WERI-Rb-1 (cell line): ENCODE measurements around the gene PCNX1.
"Not testable (repeated sequence)": the region's sequence is repeated elsewhere in the genome, so short reads cannot be mapped to it uniquely, and the experiment has no call there.

Source experiments
- DNase-seq: peaks from one replicate; pipeline ENCODE4 v3.0.0-alpha.2; 2020
- H3K27ac ChIP-seq: fragments of 250-450 bp; sonication (Bioruptor Pico); 2 replicates; pipeline ENCODE4 v1.5.1; 2020; ENCODE audit warnings: mild to moderate bottlenecking, moderate library complexity
- H3K27me3 ChIP-seq: fragments of 250-450 bp; sonication (Bioruptor Pico); 2 replicates; pipeline ENCODE4 v1.5.1; 2021; ENCODE audit warnings: mild to moderate bottlenecking, low read depth, moderate library complexity; ENCODE audit not compliant: insufficient read depth, severe bottlenecking
- H3K36me3 ChIP-seq: fragments of 250-450 bp; sonication (Bioruptor Pico); 2 replicates; pipeline ENCODE4 v1.5.1; 2020; ENCODE audit warnings: mild to moderate bottlenecking, moderate library complexity
- H3K4me3 ChIP-seq: 2 replicates; pipeline ENCODE4 v1.5.1; 2011; ENCODE audit warnings: low read depth, mild to moderate bottlenecking, control low read depth, low read length
- H3K9me3 ChIP-seq: fragments of 250-450 bp; sonication (Bioruptor Pico); 2 replicates; pipeline ENCODE4 v1.5.1; 2021; ENCODE audit warnings: mild to moderate bottlenecking, moderate library complexity; ENCODE audit not compliant: severe bottlenecking
- CTCF ChIP-seq: IDR thresholded peaks from 2 replicates; pipeline ENCODE4 v1.5.1; 2011; ENCODE audit warnings: low read depth, mild to moderate bottlenecking, control low read depth, inconsistent platforms, low read length

PCNX1 gene

DNA sequence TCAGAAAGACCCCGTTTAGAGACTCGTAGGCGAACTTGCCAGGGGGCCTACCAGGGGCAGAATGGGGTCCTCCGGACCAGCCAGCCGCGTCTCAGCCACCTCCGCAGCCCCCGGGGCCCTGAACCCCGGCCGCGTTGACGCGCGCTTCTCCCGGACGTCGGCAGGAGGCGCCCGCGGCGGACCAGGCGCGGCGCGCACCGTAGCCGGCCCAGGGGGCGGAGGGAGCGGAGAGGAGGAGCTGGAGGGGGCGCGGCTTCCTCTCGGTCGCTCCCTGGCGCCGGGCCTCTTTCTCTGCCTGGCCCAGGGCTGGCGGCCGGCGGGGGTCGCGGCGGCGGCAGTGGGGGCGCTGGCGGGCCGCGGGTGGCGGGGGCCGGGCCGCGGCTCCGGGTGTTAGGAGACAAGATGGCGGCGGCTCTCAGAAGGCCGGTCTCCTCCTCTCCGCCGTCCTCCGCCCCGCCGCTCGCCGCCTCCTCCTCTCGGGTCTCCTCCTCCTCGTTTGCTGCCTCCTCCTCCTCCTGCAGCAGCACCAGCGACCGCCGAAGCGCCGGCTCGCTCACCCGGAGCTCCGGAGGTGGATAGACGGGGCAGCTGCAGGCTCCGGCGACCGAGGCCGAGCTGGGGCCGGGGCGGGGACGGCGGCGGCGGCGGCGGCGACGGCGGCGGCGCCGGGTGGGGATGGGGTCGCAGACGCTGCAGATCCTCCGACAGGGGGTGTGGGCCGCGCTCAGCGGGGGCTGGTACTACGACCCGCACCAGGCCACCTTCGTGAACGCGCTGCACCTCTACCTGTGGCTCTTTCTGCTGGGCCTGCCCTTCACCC lies at the start of gene PCNX1:
TSS of gene PCNX1 (plus strand) at position 284 of the 820 bp plus-strand sequence. CDS start at position 676, 392 bp downstream.
- H3K27ac ChIP-seq = peak within 1 kb of the TSS; percentile 85
- TF ChIP-seq CTCF = peak; percentile 81
- peak within 1 kb of the TSS; percentile 94 for H3K4me3 ChIP-seq
- H3K36me3 ChIP-seq = peaks cover 6% of the 10 kb centered on the region; the same call in 1 of the 2 replicates
- no peaks in the 10 kb centered on the region for H3K9me3 ChIP-seq
- DNase-seq = peak; percentile 87
- no peaks in the 10 kb centered on the region for H3K27me3 ChIP-seq

DNA sequence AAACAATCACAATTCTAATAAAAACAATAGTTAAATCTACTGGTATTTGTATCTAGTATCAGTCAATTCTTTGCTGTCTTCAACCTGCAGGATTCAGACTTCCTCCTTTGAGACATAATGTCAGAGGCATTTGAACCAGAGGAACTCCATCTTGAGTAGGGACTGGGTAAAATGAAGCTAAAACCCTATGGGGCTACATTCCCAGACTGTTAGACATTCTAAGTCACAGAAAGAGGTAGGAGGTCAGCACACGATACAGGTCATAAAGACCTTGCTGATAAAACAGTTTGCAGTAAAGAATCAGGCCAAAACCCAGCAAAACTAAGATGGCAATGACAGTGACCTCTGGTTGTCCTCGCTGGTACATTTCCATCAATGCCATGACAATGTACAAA lies 49.8 kb upstream of the PCNX1 start:
- H3K27ac ChIP-seq = no peak overlapping the region
- no peaks in the 10 kb centered on the region for H3K36me3 ChIP-seq
- H3K27me3 ChIP-seq = no peaks in the 10 kb centered on the region
- H3K4me3 ChIP-seq = no peak overlapping the region
- no peaks in the 10 kb centered on the region for H3K9me3 ChIP-seq
- no peak for TF ChIP-seq CTCF
- DNase-seq = no peak

GRCh38 chr14:70858641-70859040 lies 48.6 kb upstream of the PCNX1 start:
- H3K4me3 ChIP-seq = no peak overlapping the region
- H3K27me3 ChIP-seq = no peaks in the 10 kb centered on the region
- H3K9me3 ChIP-seq = no peaks in the 10 kb centered on the region
- peak; percentile 25 for TF ChIP-seq CTCF
- DNase-seq = peak; percentile 21
- no peaks in the 10 kb centered on the region for H3K36me3 ChIP-seq
- no peak overlapping the region for H3K27ac ChIP-seq

GRCh38 chr14:70866992-70867391 lies 40.3 kb upstream of the PCNX1 start:
- not testable (repeated sequence) for H3K36me3 ChIP-seq, H3K9me3 ChIP-seq, H3K27ac ChIP-seq, H3K27me3 ChIP-seq, H3K4me3 ChIP-seq, DNase-seq

- TF ChIP-seq CTCF = no peak
- H3K27me3 ChIP-seq = no peaks in the 10 kb centered on the region
- no peaks in the 10 kb centered on the region for H3K9me3 ChIP-seq
- no peak overlapping the region for H3K4me3 ChIP-seq
- H3K36me3 ChIP-seq = no peaks in the 10 kb centered on the region
- no peak overlapping the region for H3K27ac ChIP-seq
- DNase-seq = no peak
These were observed 36.3 kb upstream of the PCNX1 start for GRCh38 chr14:70871001-70871400.

DNA sequence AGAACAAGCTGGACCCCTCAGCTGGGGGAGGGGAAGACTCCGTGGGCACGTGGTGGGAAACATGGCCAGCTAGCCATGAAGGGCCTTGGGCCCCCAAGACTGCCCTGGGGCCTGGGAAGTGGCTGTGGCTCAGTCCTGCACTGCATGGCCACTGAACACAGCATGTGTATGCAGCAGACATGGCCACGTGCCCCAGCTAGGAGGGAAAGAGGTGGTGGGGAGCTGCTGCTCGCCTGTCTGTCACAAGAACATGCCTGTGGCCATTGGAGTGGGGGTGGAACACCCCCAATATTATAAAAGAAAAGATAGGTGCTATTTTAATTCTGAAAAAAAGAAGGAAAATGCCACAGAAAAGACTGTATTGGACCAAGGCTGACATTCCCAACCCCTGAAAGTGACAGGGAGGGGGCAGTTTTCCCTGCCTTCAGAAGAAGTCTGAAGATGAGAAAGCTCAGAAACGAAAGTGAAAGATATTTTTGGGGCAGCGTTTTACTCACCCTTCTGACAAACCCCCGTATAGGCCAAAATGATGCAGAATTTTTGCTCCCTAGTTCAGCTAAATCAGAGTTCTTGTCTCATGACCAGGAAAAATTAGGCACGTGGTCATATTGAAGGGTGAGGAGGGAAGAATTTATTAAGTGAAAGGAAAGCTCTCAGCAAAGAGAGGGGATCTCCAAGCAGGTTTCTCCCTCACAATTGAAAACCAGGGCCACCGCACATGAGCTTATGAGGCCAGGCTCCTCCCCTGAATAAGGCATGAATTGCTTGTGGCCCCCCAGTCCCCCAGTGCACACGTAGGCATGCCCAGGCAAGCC lies 35.2 kb upstream of the PCNX1 start:
- H3K9me3 ChIP-seq = no peaks in the 10 kb centered on the region

More for the DNA sequence above, 35.2 kb upstream of the PCNX1 start:
- Histone ChIP-seq H3K27me3 (no peaks in the 10 kb centered on the region), H3K4me3 (no peak overlapping the region), H3K27ac (no peak overlapping the region), H3K36me3 (no peaks in the 10 kb centered on the region)
- no peak for DNase-seq
- TF ChIP-seq CTCF = no peak
